HepG2 (cell line): ENCODE measurements around the gene HNRNPM. TPM values are rescaled to one million over a fixed set of nuclear protein-coding genes. Genes with fewer than 3 reads are reported as not detected.

Experiments used
- AHDC1 ChIP-seq: sonication (generic); formaldehyde crosslinking; IDR thresholded peaks from 2 replicates; pipeline ENCODE4 v1.5.1; 2020; ENCODE audit warnings: mild to moderate bottlenecking, missing genetic modification reagents, borderline replicate concordance
- FOXP4 ChIP-seq: sonication (generic); formaldehyde crosslinking; IDR thresholded peaks from 2 replicates; pipeline ENCODE4 v1.4.0; 2020; ENCODE audit warnings: missing genetic modification reagents
- GRHL1 ChIP-seq: sonication (generic); formaldehyde crosslinking; conservative IDR thresholded peaks from 2 replicates; pipeline ENCODE4 v1.8.0; 2022; ENCODE audit warnings: missing genetic modification reagents
- JUN ChIP-seq: sonication (generic); formaldehyde crosslinking; IDR thresholded peaks from 2 replicates; pipeline ENCODE4 v1.4.0; 2020; ENCODE audit warnings: mild to moderate bottlenecking, missing genetic modification reagents
- NFYB ChIP-seq: sonication (generic); formaldehyde crosslinking; IDR thresholded peaks from 2 replicates; pipeline ENCODE4 v1.4.0; 2020; ENCODE audit warnings: missing genetic modification reagents
- NR1H2 ChIP-seq: sonication (generic); formaldehyde crosslinking; IDR thresholded peaks from 2 replicates; pipeline ENCODE4 v1.8.1; 2022; ENCODE audit warnings: low read depth, missing genetic modification reagents, borderline replicate concordance
- POGZ ChIP-seq: sonication (generic); formaldehyde crosslinking; IDR thresholded peaks from 2 replicates; pipeline ENCODE4 v1.4.0; 2020; ENCODE audit warnings: mild to moderate bottlenecking, missing genetic modification reagents
- SNAPC5 ChIP-seq: sonication (generic); formaldehyde crosslinking; IDR thresholded peaks from 2 replicates; pipeline ENCODE4 v1.8.1; 2023; ENCODE audit warnings: mild to moderate bottlenecking, missing genetic modification reagents, borderline replicate concordance
- THYN1 ChIP-seq: sonication (generic); formaldehyde crosslinking; IDR thresholded peaks from 2 replicates; pipeline ENCODE4 v1.8.1; 2023; ENCODE audit warnings: low read depth, mild to moderate bottlenecking, moderate library complexity, missing genetic modification reagents, borderline replicate concordance
- ZFAT ChIP-seq: sonication (generic); formaldehyde crosslinking; conservative IDR thresholded peaks from 2 replicates; pipeline ENCODE4 v1.8.1; 2023; ENCODE audit warnings: missing genetic modification reagents, inconsistent platforms
- ZNF101 ChIP-seq: sonication (generic); formaldehyde crosslinking; IDR thresholded peaks from 2 replicates; pipeline ENCODE4 v1.4.0; 2020; ENCODE audit warnings: mild to moderate bottlenecking, low read depth, missing genetic modification reagents, borderline replicate concordance
- ZNF33B ChIP-seq: sonication (generic); formaldehyde crosslinking; IDR thresholded peaks from 2 replicates; pipeline ENCODE4 v1.5.1; 2020; ENCODE audit warnings: mild to moderate bottlenecking, missing genetic modification reagents
- ZNF513 ChIP-seq: sonication (generic); formaldehyde crosslinking; conservative IDR thresholded peaks from 2 replicates; pipeline ENCODE4 v1.5.0; 2020; ENCODE audit warnings: missing genetic modification reagents
- ZSCAN25 ChIP-seq: sonication (generic); formaldehyde crosslinking; IDR thresholded peaks from 2 replicates; pipeline ENCODE4 v1.8.0; 2022; ENCODE audit warnings: mild to moderate bottlenecking, missing genetic modification reagents
- ZSCAN31 ChIP-seq: sonication (generic); formaldehyde crosslinking; IDR thresholded peaks from 2 replicates; pipeline ENCODE4 v1.5.0; 2020; ENCODE audit warnings: low read depth, mild to moderate bottlenecking, missing genetic modification reagents
- polyA plus RNA-seq, 8 experiments: library from polyadenylated mRNA; depleted of rRNA in 3 of 8; stranded (reverse) in 7 of 8; unstranded in 1 of 8; fragments of >200 nt; fragmentation: Illumina TruSeq in 4 of 8; extraction: Trizol in 4 of 8; gene quantifications; 2 replicates each; pipeline versions ENCODE4 v1.2.1 to v1.2.3, GENCODE V29; 2011 to 2016; ENCODE audit warnings: low read depth in 4 of 8, missing spikeins in 1 of 8, mixed read lengths in 1 of 8; ENCODE audit not compliant: insufficient read depth in 1 of 8
- total RNA-seq, 5 experiments: library from RNA; depleted of rRNA; stranded (reverse); fragments of >200 nt; fragmentation: Illumina TruSeq; extraction: Trizol; gene quantifications; 2 replicates each; pipeline ENCODE4 v1.2.3, GENCODE V29; 2016; ENCODE audit warnings: low read depth in 1 of 5

The HNRNPM gene
- total and polyA plus RNA-seq, 2 of the 13 experiments (the other 11 are each of a cell fraction or from before 2014, with no cell fraction given): 56.7 to 102 TPM

GRCh38 chr19:8412783-8413628 lies 31.8 kb upstream of the HNRNPM start, which contains the start of gene MARCHF2 (continued):
- TF ChIP-seq ZNF33B (no peak), THYN1 (CRISPR knock-in tag) (no peak), NR1H2 (CRISPR knock-in tag) (no peak), NFYB (peak; percentile 89), POGZ (CRISPR knock-in tag) (no peak), JUN (no peak), ZFAT (CRISPR knock-in tag) (no peak), SNAPC5 (CRISPR knock-in tag) (no peak), ZNF513 (no peak), FOXP4 (CRISPR knock-in tag) (no peak), AHDC1 (CRISPR knock-in tag) (no peak), ZSCAN31 (CRISPR knock-in tag) (0 out of 2 replicates have a peak, but pooled peaks have one; percentile 20), ZSCAN25 (no peak), GRHL1 (no peak), ZNF101 (no peak)
